Tibial artery (tissue), 4 donors: ENCODE results near the gene CELF1.

Experiments
- DNase-seq, 2 donors: peaks; one replicate each; pipeline ENCODE4 v3.0.0-alpha.2; 2019
- H3K27ac ChIP-seq, 2 donors: fragments of 200-600 bp; sonication (generic) in 1 of 2; 1 replicate in 1 of 2; 2 replicates in 1 of 2; pipeline ENCODE4 v1.5.1; 2018 to 2019; ENCODE audit warnings: mild to moderate bottlenecking in 1 of 2
- H3K27me3 ChIP-seq, 2 donors: fragments of 200-600 bp; sonication (generic) in 1 of 2; one replicate each; pipeline versions ENCODE4 v1.5.1 to v1.6.0; 2016 to 2019
- H3K36me3 ChIP-seq, 3 donors: fragments of 200-600 bp; sonication (generic) in 2 of 3; one replicate each; pipeline ENCODE4 v1.5.1; 2016 to 2019; ENCODE audit warnings: mild to moderate bottlenecking in 2 of 3
- H3K4me1 ChIP-seq, 4 donors: fragments of 200-600 bp; sonication (generic) in 2 of 4; 1 replicate in 3 of 4; 2 replicates in 1 of 4; pipeline ENCODE4 v1.5.1; 2016 to 2019
- H3K4me3 ChIP-seq, 2 donors: fragments of 200-600 bp; sonication (generic) in 1 of 2; 1 replicate in 1 of 2; 2 replicates in 1 of 2; pipeline ENCODE4 v1.5.1; 2018 to 2019; ENCODE audit warnings: mild to moderate bottlenecking in 2 of 2
- H3K9me3 ChIP-seq, 3 donors: fragments of 200-600 bp; sonication (generic) in 1 of 3; one replicate each; pipeline ENCODE4 v1.5.1; 2016 to 2019
- intact Hi-C: fragments of 100-400 bp; cut with DNase I; formaldehyde crosslinking; loops from one replicate; pipeline ENCODE4 v1.15.0; 2023; ENCODE audit warnings: low total_unique reads
- TF ChIP-seq, protein P1 (sequence below), 2 experiments: fragments of 200-600 bp in 1 of 2; fragments of 450-650 bp in 1 of 2; IDR thresholded peaks; one replicate each; pipeline ENCODE4 v1.5.1; 2017 to 2019; ENCODE audit warnings: antibody characterized with exemption in 2 of 2, mild to moderate bottlenecking in 1 of 2, moderate library complexity in 1 of 2

CELF1 gene

DNA sequence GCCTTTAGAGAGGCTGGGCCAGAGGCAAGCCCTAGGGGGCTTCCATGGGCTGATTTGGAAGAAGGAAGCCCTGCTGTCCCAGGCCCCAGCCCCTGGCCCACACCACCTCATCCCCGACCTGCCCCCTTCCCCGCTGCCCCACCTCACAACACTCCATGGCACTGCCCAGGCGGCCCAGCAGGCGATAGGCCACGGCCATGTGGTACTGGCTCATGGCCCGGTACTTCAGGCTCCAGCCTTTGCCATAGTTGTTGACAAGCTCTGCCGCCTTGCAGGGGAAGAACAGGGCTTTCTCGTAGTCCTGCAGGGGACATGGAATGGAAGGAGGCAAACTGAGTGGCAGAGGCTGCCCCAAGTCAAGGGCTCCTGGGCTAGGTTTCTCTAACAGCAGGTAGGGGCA is 110.4 kb downstream of the CELF1 start:
- H3K9me3 ChIP-seq: no peaks in the 10 kb centered on the region
- H3K27ac ChIP-seq: no peak overlapping the region
- DNase-seq: no peak
- no peaks in the 10 kb centered on the region for H3K36me3 ChIP-seq
- no peaks in the 10 kb centered on the region for H3K4me1 ChIP-seq
- H3K27me3 ChIP-seq: no peaks in the 10 kb centered on the region
- no peak overlapping the region for H3K4me3 ChIP-seq
- TF ChIP-seq, protein P1, sequence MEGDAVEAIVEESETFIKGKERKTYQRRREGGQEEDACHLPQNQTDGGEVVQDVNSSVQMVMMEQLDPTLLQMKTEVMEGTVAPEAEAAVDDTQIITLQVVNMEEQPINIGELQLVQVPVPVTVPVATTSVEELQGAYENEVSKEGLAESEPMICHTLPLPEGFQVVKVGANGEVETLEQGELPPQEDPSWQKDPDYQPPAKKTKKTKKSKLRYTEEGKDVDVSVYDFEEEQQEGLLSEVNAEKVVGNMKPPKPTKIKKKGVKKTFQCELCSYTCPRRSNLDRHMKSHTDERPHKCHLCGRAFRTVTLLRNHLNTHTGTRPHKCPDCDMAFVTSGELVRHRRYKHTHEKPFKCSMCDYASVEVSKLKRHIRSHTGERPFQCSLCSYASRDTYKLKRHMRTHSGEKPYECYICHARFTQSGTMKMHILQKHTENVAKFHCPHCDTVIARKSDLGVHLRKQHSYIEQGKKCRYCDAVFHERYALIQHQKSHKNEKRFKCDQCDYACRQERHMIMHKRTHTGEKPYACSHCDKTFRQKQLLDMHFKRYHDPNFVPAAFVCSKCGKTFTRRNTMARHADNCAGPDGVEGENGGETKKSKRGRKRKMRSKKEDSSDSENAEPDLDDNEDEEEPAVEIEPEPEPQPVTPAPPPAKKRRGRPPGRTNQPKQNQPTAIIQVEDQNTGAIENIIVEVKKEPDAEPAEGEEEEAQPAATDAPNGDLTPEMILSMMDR (IDR thresholded peaks at IDR 0.05): no peak
- intact Hi-C loops: no loop called here

DNA sequence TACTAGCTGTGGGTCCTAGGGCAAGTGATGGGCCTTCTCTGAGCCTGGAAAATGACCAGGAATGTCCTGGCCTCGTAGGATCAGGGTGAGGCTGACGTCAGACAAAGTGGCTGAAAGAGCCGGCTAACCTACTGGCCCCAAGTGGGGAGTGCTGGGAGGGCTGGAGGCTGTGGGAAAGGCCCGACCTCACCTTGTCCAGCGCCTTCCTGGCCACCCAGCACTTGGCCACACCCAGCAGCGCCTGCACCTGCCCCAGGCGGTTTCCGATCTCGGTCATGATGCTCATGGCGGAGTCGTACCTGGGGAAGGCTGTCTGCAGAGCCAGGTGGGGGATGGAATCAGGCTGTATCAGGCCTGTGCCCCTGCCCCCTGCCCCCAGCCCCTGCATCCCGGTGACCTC is 111.5 kb downstream of the CELF1 start:
- H3K4me1 ChIP-seq: no peaks in the 10 kb centered on the region
- H3K27ac ChIP-seq: no peak overlapping the region
- H3K27me3 ChIP-seq: no peaks in the 10 kb centered on the region
- no peaks in the 10 kb centered on the region for H3K36me3 ChIP-seq
- no peak overlapping the region for H3K4me3 ChIP-seq
- no peaks in the 10 kb centered on the region for H3K9me3 ChIP-seq
- intact Hi-C loops: no loop called here
- TF ChIP-seq, protein P1 (IDR thresholded peaks at IDR 0.05): no peak
- no peak for DNase-seq

DNA sequence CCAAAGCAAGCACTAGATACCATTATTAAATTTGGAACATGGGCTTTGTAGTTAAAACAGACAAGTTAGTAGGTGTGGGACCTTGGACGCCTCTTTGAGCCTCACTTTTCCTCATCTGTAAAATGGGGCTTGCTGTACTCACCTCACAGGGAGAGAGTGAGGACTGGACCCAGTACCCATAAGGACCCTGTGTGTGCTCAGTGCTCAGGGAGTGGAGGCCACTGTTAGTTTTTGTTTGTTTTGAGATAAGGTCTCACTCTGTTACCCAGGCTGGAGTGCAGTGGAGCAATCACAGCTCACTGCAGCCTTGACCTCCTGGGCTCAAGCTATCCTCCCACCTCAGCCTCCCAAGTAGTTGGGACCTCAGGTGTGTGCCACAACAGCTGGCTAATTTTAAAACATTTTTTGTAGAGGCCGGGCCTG is 112.9 kb downstream of the CELF1 start:
- H3K36me3 ChIP-seq: no peaks in the 10 kb centered on the region
- no peaks in the 10 kb centered on the region for H3K9me3 ChIP-seq
- intact Hi-C loops: no loop called here
- no peak overlapping the region for H3K4me3 ChIP-seq
- H3K4me1 ChIP-seq: no peaks in the 10 kb centered on the region
- no peaks in the 10 kb centered on the region for H3K27me3 ChIP-seq
- DNase-seq: no peak
- TF ChIP-seq, protein P1 (IDR thresholded peaks at IDR 0.05): no peak
- H3K27ac ChIP-seq: no peak overlapping the region

DNA sequence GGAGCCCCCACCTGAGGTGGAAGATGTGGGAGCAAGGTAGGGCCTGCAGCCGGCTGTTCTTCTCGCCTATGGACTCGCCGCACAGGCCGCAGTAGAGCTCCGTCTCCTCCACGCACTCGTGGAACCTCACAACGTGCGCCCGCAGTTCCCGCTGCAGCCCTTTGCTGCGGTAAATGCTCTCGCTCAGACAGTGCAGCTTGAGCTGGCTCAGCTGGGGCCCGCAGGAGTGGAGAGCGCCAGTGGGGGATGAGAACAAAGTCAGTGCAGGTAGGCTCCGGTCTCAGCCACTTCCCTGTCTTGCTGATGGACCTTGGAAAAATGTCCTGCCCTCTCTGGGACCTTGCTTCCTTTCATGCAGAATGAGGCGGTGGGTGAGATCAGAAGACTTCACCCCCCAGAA is 114.2 kb downstream of the CELF1 start:
- intact Hi-C loops: no loop called here
- TF ChIP-seq, protein P1 (IDR thresholded peaks at IDR 0.05): no peak
- H3K36me3 ChIP-seq: no peaks in the 10 kb centered on the region
- H3K27ac ChIP-seq: no peak overlapping the region
- peaks cover 0 to 3% (median 0%) of the 10 kb centered on the region in 4 donors for H3K4me1 ChIP-seq
- no peak overlapping the region for H3K4me3 ChIP-seq
- no peak for DNase-seq
- H3K9me3 ChIP-seq: no peaks in the 10 kb centered on the region
- H3K27me3 ChIP-seq: no peaks in the 10 kb centered on the region

DNA sequence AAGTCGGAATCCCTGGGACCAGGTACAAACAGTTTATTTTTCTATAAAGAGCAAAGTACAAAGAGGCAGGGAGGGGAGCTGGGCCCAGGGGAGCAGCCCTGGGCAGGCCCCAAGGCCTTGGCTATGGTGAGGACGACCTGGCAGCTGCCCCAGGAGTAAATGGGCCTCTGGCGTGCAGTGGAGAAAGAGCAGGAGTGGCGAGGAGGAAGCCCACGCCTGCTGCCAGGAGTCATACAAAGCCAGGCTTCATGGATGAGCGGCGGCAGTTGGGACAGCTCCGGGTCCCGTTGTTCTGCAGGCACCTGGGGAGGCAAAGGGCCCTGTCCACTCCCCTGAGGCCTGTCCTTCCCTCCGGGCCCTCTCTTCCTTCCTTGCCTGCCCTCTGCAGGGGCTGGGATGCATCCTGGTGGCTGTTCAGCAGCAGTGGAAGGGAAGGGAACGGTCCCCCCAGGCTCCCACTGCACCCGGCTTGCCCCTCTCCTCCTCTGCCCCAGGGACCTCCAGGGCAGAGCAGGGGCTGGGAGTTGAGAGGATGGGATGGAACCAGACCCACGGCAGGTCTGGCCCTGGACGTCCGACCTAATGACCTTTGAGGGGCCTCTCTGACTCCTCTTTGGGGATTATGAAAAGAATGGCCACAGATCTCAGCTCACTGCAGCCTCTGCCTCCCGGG is 115.0 kb downstream of the CELF1 start:
- TF ChIP-seq, protein P1 (IDR thresholded peaks at IDR 0.05): no peak
- no peak overlapping the region for H3K4me3 ChIP-seq
- no peak for DNase-seq
- H3K27me3 ChIP-seq: no peaks in the 10 kb centered on the region
- H3K27ac ChIP-seq: no peak overlapping the region
- intact Hi-C loops: no loop called here
- no peaks in the 10 kb centered on the region for H3K36me3 ChIP-seq
- H3K4me1 ChIP-seq: peaks cover 0 to 3% (median 0%) of the 10 kb centered on the region in 4 donors
- H3K9me3 ChIP-seq: no peaks in the 10 kb centered on the region
